ENCODE data around the gene WNT2.
"Not testable (repeated sequence)": the region's sequence is repeated elsewhere in the genome, so short reads cannot be mapped to it uniquely, and the experiment has no call there.

Gene WNT2

DNA sequence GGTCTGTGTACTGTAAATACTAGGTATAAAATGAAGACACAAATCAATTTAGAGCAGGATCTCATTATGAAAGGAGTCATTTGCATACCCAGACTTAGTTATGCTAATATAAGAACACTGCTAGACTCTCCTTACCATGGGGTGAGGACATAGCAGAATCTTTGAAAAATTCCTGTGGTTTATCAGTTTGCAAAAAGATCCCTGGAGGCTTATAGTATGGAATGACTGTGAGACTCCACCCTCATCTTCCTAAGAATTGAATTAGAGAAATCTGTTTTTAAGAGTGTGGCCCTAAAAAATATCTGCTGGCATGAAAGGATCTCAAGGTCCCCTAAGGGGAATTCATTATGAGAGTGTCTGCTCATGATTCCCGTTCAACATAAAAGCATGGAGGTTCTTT lies 63.2 kb downstream of the WNT2 start:
- no peak for DNase-seq (ENCODE audit: low read depth)

DNA sequence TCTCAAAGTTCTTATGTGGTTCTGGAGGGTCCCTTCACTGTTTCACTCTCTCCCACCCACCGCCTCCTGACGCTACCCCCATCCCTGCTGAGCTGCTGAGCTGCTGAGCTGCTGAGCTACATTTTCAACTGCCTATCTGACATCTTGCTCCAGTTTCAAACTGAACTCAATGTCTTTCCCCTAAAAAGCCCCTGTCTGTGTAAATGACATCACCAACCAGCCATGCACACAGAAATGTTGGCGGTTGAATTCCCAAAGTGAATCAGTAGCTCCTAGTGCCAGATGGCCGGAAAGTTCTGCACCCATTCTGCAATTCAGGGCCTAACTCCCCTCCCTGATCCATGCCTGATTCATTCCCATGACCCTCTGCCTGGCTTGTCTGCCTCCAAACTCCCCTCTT lies 71.2 kb downstream of the WNT2 start:
- DNase-seq (ENCODE audit: low read depth), result no peak

DNA sequence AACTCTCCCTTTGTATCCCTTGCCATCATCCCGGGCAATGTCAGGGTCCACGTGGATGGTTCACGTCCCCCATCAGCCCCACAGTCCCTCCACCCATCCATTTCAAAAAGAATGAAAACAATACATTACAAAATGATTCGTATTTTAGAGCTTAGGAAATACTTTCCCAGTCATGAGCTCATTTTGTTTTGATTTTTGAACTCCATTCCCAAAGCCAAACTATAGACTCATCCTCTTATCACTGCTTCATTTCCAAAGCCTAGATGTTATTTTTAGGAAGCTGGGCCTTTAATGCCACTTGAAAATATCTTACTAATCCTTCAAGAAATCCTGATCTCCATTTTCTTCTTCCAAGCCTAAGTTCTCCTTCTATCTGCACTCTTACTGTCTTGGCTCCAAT lies 72.1 kb downstream of the WNT2 start:
- no peak for DNase-seq (ENCODE audit: low read depth)

DNA sequence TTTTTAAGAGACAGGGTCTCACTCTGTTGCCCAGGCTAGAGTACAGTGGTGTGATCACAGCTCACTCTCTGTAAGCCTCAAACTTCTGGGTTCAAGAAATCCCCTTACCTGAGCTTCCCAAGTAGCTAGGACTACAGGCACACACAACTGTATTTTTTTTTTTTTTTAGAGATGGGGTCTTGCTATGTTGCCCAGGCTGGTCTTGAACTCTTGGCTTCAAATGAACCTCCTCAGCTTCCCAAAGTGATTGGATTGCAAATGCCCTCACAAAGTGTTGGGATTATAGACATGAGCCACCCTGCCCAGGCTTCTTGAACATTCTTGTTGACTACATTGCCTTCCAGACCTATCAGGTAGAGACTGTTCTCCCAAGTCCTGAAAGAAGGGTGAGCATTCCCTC lies 72.6 kb downstream of the WNT2 start:
- no peak for DNase-seq (ENCODE audit: low read depth)

DNA sequence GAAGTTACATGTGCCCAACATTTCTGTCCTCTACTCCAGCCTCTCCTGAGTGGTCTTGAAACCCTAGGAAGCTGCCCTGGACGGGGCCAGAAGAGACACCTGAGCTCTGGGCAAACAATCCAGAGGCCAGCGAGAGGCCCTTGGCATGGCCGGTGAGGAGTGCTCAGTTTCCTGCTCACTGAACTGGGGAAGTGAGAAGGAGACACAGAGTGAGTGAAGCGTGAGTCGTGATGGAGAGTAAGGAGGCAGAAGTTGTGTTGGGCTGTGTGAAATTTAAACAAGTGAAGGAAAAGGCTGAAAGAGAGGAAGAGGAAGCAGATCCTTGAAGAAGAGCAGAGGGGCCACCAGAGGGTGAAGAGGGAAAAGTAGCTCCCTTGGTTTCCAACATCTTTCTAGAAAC lies 73.2 kb downstream of the WNT2 start:
- no peak for DNase-seq (ENCODE audit: low read depth)

DNA sequence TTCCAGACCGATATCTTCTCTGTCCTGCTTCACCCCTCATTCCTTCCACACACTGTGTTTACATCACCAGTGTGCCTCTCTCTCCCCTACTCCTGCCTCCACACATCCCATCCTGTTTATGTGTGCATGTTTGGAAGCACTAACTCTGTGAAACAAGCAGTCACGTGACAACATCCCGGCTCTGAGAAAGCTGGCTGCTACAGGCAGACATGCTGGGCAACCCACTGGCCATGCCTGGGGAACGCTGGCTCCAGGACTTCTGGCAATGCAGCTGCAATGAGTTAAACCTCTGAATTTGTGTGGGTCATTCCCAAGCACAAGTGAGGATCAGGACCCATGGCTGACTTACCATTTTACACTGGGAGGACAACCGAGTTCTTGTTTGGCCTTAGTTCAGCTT lies 74.0 kb downstream of the WNT2 start:
- DNase-seq (ENCODE audit: low read depth), result no peak

DNA sequence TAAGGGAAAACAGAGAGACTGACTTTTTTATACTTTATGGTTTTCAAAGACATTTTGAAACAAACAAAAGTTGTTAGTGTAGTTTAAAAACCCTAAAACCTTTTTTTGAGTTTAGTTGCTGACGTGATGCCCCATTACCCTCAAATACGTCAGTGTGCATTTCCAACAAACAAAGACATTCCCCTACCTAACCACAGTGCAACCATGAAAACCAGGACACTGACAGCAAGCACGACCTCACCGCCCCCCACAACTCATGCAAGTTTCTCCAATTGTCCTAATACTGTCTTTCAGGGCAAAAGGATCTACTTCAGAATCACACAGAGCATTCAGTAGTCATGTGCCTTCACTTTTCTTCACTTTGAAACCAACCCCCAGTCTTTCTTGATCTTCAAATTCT lies 75.0 kb downstream of the WNT2 start:
- no peak for DNase-seq (ENCODE audit: low read depth)

DNA sequence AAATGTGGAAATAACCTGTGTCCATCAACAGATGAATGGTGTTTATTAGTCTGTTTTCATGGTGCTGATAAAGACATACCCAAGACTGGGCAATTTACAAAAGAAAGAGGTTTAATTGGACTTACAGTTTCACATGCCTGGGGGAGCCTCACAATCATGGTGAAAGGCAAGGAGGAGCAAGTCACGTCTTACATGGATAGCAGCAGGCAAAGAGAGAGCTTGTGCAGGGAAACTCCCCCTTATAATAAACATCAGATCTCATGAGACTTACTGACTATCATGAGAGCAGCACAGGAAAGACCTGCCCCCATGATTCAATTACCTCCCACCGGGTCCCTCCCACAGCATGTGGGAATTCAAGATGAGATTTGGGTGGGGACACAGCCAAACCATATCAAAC lies 77.2 kb downstream of the WNT2 start:
- DNase-seq (ENCODE audit: low read depth), result not testable (repeated sequence)

DNA sequence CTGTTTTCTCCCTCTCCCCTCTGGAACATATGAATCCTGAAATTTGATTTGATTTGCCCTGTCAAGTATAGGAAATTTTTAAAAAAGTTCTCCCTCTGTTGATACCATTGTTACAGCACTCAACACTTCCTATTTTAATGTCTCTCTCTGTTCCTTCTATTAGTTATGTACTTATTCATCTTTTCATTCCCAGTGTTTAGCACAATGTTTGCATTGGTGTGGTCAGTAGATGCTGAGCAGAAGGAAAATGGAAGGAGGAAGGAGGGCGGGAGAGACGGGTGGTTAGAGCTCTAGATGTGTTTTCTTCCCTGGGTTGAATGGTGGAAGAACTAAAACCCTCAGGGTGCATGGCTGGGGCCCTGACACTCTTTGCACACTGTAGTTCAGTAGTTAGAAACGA lies 79.5 kb downstream of the WNT2 start:
- DNase-seq (ENCODE audit: low read depth), result no peak

DNA sequence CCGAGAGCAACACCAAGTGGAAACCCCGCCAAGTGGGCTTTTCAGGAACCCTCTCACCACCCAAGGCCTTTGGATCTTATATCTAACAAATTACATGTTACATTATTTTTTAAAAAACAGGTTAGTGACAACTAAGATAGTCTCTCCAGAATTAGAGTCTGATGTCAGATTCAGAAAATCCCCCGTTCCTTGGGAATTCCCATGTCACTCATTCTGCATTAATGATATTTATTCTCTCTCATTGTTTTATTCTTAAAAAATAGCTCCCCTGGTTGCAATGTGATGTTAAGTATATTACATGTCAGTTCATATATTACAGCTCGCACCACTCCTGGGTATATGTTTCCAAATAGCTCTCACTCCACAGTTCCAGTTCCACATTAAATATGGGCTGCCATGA lies 81.8 kb downstream of the WNT2 start:
- no peak for DNase-seq (ENCODE audit: low read depth)

DNA sequence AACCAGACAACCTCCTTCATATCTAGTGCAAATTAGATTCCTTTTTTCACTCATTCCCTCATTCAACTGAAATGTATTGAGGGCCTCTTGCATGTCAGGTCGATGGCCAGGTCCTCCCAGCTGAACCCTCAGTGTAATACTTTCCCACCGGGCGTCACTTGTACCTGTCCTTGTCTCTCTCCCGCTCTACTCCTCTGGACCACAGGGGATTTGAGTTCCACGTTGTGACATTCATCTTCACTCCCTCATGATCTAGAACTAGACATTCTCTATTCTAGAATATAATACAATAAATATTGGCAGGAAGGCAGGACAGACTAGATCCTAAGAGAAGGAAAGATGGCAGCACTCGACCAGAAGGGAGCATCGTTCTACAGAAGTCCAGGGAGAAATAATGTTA lies 83.9 kb downstream of the WNT2 start:
- no peak for DNase-seq (ENCODE audit: low read depth)

DNA sequence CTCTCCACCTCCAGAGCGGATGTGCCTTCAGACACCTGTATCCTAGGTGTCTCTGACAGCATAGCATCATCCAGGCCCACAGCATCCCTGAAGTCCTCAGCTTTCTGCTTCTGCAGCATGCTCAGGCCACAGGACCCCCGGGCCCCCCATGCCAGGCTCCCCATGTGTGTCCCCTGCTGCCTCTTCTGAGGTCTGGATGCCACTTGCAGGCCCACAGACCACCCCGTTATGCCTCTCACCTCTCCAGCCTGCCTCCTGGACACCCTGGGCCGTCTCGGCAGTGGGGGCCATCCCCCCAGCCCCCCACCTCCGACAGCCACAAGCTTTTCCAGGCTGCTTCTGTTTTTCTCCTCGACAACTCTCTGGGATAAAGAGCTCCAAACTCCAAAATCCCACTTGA lies 84.4 kb downstream of the WNT2 start:
- DNase-seq (ENCODE audit: low read depth), result no peak

DNA sequence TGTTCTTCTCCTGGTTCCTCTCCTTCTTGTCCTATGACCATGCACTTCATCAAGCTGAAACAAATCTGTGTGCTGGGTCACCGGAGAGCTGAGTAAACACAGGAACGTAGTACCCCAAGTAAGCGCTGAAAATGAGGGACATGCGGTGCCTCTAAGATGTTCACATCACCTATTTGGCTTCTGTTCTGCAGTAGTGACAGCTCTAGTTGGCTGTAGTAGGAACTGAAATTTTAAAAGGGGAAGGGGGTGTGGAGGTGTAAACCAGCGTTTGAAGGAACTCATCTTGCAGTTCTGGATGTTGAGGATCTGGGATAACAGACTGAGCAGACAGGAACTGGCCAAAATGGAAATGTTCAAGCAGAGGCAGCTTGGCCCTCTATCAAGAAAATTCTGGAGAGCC lies 85.2 kb downstream of the WNT2 start:
- DNase-seq (ENCODE audit: low read depth), result no peak

DNA sequence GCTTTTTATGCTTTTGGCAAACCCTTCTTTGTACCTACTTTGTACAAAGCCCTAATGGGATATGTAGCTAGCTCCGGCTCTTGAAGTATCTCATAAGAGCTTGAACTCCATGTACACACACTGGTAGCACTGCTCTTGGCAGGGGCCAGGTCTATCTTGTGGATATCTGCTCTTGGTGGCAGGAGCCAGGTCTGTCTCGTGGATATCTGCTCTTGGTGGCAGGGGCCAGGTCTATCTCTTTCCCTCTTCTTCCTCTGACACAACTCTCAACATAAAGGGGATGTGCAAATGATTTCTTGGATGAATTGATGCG lies 91.9 kb downstream of the WNT2 start:
- no peak for DNase-seq (ENCODE audit: low read depth)

DNA sequence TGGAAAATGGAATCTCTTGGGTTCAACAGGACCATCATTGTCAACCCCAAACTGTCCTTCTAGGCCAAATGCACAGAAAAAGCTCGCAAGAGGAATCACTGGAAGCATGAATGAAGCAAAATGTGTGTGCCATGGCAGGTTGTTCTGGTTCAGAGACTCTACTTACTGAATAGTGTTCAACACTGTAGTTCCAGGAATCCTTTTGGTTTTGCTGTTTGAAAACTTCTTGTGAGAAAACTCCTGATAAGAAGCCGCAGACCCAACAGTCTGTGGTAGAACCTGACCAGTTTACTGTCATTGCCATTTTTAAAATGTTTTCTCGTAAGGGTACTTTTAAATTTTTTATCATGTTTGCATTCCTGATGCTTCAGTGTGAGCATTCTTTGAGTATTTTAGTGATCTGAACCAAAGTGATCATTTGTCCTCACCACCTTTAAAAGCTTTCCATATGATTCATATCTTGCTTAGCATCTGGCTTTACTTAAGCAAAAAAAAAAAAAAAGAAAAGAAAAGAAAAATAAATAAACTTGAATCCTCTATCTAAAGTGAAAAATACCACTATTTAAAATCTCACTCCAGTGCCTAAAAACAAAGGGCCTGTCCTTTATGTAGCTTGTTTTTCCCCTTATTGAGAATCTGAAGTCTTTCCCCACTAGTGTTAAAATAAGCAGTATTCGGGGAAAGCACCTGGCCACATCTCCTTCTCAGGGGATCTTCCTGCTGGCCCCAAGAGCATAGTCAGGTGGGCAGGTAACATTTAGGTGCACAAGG lies 92.4 kb downstream of the WNT2 start:
- DNase-seq (ENCODE audit: low read depth), result no peak

DNA sequence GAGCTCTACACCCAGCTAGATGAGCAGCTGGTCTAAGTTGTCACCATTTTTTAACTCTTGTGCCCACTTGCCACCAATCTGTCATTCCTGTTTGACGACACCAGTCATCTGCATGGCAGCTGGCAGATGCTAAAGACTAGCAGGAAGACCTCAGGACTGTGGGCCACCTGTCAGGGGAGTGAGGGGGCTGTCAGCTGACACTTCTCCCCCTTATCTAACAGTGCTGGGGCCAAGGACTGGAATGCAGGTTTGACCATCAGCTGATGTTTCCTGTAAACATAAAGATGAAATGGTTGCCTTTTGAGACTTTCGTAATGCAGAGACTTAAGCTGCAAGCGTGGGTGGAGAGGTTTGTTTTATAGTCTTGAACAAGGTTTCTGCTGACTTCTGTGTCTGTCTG lies 93.5 kb downstream of the WNT2 start:
- no peak for DNase-seq (ENCODE audit: low read depth)

DNA sequence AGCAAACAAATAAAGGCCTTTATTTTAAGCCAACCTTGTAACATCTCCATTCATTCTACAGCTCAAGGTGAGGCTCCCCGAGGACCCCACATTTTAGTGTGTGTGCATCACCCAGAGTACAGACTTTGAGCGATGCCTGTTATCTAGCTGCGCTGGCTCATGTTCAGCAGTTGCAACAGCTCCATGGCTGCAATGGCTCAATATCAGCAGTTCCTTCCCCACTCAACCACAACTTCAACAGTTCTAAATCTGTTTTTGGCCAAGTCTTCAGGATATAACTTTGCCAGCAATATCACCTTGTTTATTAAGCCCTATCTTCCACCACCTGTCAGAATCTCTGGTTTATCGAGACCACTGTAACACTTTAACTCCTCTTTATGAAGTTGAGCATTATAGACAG lies 95.8 kb downstream of the WNT2 start:
- DNase-seq (ENCODE audit: low read depth), result no peak

DNA sequence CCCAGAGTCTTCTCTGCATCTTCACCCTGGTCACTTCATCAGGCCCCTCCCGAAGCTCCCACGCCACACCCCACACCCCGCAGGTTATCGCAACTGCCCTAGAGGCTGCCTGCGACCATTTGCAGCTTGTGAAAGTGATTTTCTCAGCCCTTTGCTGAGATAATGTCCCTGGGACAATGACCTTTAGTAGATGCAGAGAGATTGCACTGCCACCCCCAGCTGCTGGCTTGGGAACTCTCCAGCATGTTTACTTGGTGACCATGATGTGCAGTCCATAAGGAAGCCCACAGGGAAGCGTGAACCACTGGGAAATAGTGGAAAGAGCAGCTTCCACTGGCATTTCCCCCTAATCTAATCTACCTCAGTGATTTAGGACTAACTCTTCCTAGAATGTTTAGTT lies 97.3 kb downstream of the WNT2 start:
- no peak for DNase-seq (ENCODE audit: low read depth)

Data from stimulated activated CD4-positive, alpha-beta T cell treated with anti-CD3 and anti-CD28 coated beads, Interleukin-2, amount 100 ng/mL, for 4 hours (primary cell).